Measurements from ENCODE around the gene DCDC1.

The DCDC1 gene

GRCh38 chr11:30879322-30880005 lies 490.1 kb downstream of the DCDC1 start:
- Histone ChIP-seq H3K36me3 (ENCODE audit: insufficient read depth, low read length) (no peaks in the 10 kb centered on the region), H2AFZ (ENCODE audit: low read length, unreplicated experiment) (no peak overlapping the region), H3K27ac (ENCODE audit: low read depth, low read length) (no peak overlapping the region), H3K4me3 (ENCODE audit: low read depth, low read length) (no peak overlapping the region), H3K27me3 (ENCODE audit: insufficient read depth, low read length) (no peaks in the 10 kb centered on the region), H3K79me2 (ENCODE audit: control insufficient read depth, insufficient read depth, low read length, unreplicated experiment) (no peaks in the 10 kb centered on the region), H3K4me1 (ENCODE audit: control insufficient read depth, insufficient read depth, low read length, unreplicated experiment) (no peaks in the 10 kb centered on the region)

DNA sequence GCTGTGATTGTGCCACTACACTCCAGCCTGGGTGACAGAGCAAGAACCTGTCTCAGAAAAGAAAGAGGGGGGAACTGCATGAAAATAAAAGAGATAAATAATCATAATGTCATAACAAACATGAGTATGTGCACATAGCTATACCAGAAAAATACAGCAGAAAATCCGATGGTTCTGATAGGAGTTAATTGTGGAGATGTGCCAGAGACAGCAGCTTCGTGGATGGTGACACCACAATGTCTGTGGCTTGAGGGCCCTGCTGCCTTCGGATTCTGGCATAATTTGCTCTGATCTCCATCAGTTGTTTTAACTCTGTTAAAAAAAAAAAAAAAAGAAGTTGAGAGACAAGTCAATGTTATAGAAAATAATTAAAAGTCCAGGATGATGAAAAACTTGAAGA lies 491.1 kb downstream of the DCDC1 start:
- Histone ChIP-seq H3K27me3 (ENCODE audit: insufficient read depth, low read length) (no peaks in the 10 kb centered on the region), H3K4me3 (ENCODE audit: low read depth, low read length) (no peak overlapping the region), H3K79me2 (ENCODE audit: control insufficient read depth, insufficient read depth, low read length, unreplicated experiment) (no peaks in the 10 kb centered on the region), H2AFZ (ENCODE audit: low read length, unreplicated experiment) (no peak overlapping the region), H3K27ac (ENCODE audit: low read depth, low read length) (no peak overlapping the region), H3K36me3 (ENCODE audit: insufficient read depth, low read length) (no peaks in the 10 kb centered on the region), H3K4me1 (ENCODE audit: control insufficient read depth, insufficient read depth, low read length, unreplicated experiment) (no peaks in the 10 kb centered on the region)

DNA sequence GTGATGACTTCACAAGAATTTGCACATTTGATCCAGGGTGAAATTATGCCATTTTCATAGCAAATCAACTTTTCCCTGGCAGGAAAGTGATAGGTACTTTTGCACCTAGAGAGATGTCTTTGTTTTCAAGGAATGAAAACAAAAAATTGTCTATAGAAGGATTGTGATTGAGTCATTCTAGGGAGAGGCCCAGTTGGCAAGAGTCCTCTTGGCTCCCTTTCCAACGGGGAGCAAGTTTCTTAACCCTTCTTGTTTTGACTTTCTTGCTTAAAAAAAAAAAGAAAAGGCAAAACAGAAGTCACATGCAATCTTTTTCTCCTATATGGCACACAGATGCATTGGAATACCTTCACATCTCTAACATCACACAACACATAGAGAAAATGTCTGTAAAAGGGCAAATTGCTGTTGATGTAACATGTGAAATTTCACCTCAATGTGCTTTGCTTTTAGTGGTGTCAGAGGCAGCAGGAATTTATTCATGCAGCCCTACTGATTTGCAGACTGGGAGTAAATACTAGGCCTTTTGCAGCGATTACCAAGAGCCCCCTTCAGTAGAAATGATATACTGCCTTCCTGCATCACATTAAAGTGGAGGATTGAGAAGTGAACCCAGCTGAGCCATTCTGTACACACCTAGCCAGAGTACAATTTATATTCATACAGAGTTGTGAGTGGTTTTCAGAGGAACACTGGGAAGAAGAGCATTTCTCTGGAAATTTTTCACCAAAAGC lies 492.7 kb downstream of the DCDC1 start:
- no peaks in the 10 kb centered on the region for H3K27me3 ChIP-seq (ENCODE audit: insufficient read depth, low read length)
- no peak overlapping the region for H3K27ac ChIP-seq (ENCODE audit: low read depth, low read length)
- no peaks in the 10 kb centered on the region for H3K4me1 ChIP-seq (ENCODE audit: control insufficient read depth, insufficient read depth, low read length, unreplicated experiment)
- H2AFZ ChIP-seq (ENCODE audit: low read length, unreplicated experiment): no peak overlapping the region
- no peaks in the 10 kb centered on the region for H3K79me2 ChIP-seq (ENCODE audit: control insufficient read depth, insufficient read depth, low read length, unreplicated experiment)
- no peak overlapping the region for H3K4me3 ChIP-seq (ENCODE audit: low read depth, low read length)
- H3K36me3 ChIP-seq (ENCODE audit: insufficient read depth, low read length): no peaks in the 10 kb centered on the region

- Histone ChIP-seq H3K36me3 (ENCODE audit: insufficient read depth, low read length) (no peaks in the 10 kb centered on the region), H3K27ac (ENCODE audit: low read depth, low read length) (no peak overlapping the region), H3K79me2 (ENCODE audit: control insufficient read depth, insufficient read depth, low read length, unreplicated experiment) (no peaks in the 10 kb centered on the region), H3K4me3 (ENCODE audit: low read depth, low read length) (no peak overlapping the region), H3K4me1 (ENCODE audit: control insufficient read depth, insufficient read depth, low read length, unreplicated experiment) (no peaks in the 10 kb centered on the region), H2AFZ (ENCODE audit: low read length, unreplicated experiment) (no peak overlapping the region), H3K27me3 (ENCODE audit: insufficient read depth, low read length) (no peaks in the 10 kb centered on the region)
Observed at GRCh38 chr11:30876228-30876627, 493.3 kb downstream of the DCDC1 start.

GRCh38 chr11:30875806-30876205 lies 493.7 kb downstream of the DCDC1 start:
- no peaks in the 10 kb centered on the region for H3K79me2 ChIP-seq (ENCODE audit: control insufficient read depth, insufficient read depth, low read length, unreplicated experiment)
- H3K4me3 ChIP-seq (ENCODE audit: low read depth, low read length): no peak overlapping the region
- no peak overlapping the region for H2AFZ ChIP-seq (ENCODE audit: low read length, unreplicated experiment)
- no peaks in the 10 kb centered on the region for H3K27me3 ChIP-seq (ENCODE audit: insufficient read depth, low read length)
- H3K36me3 ChIP-seq (ENCODE audit: insufficient read depth, low read length): no peaks in the 10 kb centered on the region
- no peak overlapping the region for H3K27ac ChIP-seq (ENCODE audit: low read depth, low read length)
- no peaks in the 10 kb centered on the region for H3K4me1 ChIP-seq (ENCODE audit: control insufficient read depth, insufficient read depth, low read length, unreplicated experiment)

GRCh38 chr11:30873924-30874610 lies 495.5 kb downstream of the DCDC1 start:
- Histone ChIP-seq H3K79me2 (ENCODE audit: control insufficient read depth, insufficient read depth, low read length, unreplicated experiment) (no peaks in the 10 kb centered on the region), H3K4me1 (ENCODE audit: control insufficient read depth, insufficient read depth, low read length, unreplicated experiment) (no peaks in the 10 kb centered on the region), H3K36me3 (ENCODE audit: insufficient read depth, low read length) (no peaks in the 10 kb centered on the region), H3K4me3 (ENCODE audit: low read depth, low read length) (no peak overlapping the region), H2AFZ (ENCODE audit: low read length, unreplicated experiment) (no peak overlapping the region), H3K27me3 (ENCODE audit: insufficient read depth, low read length) (no peaks in the 10 kb centered on the region), H3K27ac (ENCODE audit: low read depth, low read length) (no peak overlapping the region)

GRCh38 chr11:30868626-30869081 lies 500.9 kb downstream of the DCDC1 start:
- Histone ChIP-seq H3K79me2 (ENCODE audit: control insufficient read depth, insufficient read depth, low read length, unreplicated experiment) (no peaks in the 10 kb centered on the region), H3K4me3 (ENCODE audit: low read depth, low read length) (no peak overlapping the region), H3K4me1 (ENCODE audit: control insufficient read depth, insufficient read depth, low read length, unreplicated experiment) (no peaks in the 10 kb centered on the region), H2AFZ (ENCODE audit: low read length, unreplicated experiment) (no peak overlapping the region), H3K27ac (ENCODE audit: low read depth, low read length) (no peak overlapping the region), H3K36me3 (ENCODE audit: insufficient read depth, low read length) (no peaks in the 10 kb centered on the region), H3K27me3 (ENCODE audit: insufficient read depth, low read length) (no peaks in the 10 kb centered on the region)

- H3K4me1 ChIP-seq (ENCODE audit: control insufficient read depth, insufficient read depth, low read length, unreplicated experiment): no peaks in the 10 kb centered on the region
- no peaks in the 10 kb centered on the region for H3K79me2 ChIP-seq (ENCODE audit: control insufficient read depth, insufficient read depth, low read length, unreplicated experiment)
- no peaks in the 10 kb centered on the region for H3K36me3 ChIP-seq (ENCODE audit: insufficient read depth, low read length)
- peaks cover 4% of the 10 kb centered on the region; the same call in 1 of the 2 replicates for H3K27me3 ChIP-seq (ENCODE audit: insufficient read depth, low read length)
- no peak overlapping the region for H3K27ac ChIP-seq (ENCODE audit: low read depth, low read length)
- H3K4me3 ChIP-seq (ENCODE audit: low read depth, low read length): no peak overlapping the region
- no peak overlapping the region for H2AFZ ChIP-seq (ENCODE audit: low read length, unreplicated experiment)
Observed at GRCh38 chr11:30863209-30863608, 506.3 kb downstream of the DCDC1 start.

DNA sequence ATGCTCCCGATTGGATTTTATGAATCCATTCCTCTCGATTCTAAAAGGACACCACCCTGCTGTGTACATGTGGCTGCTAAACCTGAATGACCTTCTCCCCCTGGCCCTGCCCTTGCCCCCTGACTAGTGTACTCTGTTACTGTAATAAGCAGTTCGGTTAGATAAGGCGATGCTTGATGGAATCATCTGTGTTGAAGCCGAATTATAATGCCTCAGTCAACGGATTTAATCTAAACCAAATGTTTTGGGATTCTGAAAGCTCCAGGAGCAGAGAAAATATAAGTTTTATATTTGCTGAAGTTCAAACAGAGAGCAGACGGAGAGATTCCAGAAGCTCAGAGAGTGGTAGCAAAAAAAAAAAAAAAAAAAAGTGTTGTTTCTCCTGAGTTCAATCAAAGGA lies 508.0 kb downstream of the DCDC1 start:
- Histone ChIP-seq H3K27ac (ENCODE audit: low read depth, low read length) (no peak overlapping the region), H3K4me1 (ENCODE audit: control insufficient read depth, insufficient read depth, low read length, unreplicated experiment) (no peaks in the 10 kb centered on the region), H2AFZ (ENCODE audit: low read length, unreplicated experiment) (no peak overlapping the region), H3K79me2 (ENCODE audit: control insufficient read depth, insufficient read depth, low read length, unreplicated experiment) (no peaks in the 10 kb centered on the region), H3K27me3 (ENCODE audit: insufficient read depth, low read length) (peaks cover 4% of the 10 kb centered on the region; the same call in 1 of the 2 replicates), H3K36me3 (ENCODE audit: insufficient read depth, low read length) (no peaks in the 10 kb centered on the region), H3K4me3 (ENCODE audit: low read depth, low read length) (no peak overlapping the region)

DNA sequence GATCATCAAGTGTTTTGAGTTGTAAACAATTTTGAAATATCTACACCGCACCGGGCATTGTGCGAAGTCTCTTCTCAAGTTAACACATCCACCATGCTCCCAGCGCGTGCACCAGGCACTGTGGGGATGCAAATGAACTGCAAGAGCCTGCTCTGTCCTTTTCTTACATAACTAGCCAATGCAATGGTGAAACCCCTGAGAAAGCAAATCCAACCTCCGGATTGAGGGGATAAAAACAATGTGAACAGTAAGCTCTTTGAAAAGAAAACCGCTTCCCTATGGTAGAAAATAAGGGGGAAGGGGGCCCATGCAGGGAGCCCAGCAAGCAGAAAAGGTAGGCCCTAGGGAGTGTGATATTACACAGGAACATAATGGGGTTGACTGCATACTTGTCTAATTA lies 508.5 kb downstream of the DCDC1 start:
- H3K4me1 ChIP-seq (ENCODE audit: control insufficient read depth, insufficient read depth, low read length, unreplicated experiment): no peaks in the 10 kb centered on the region
- no peaks in the 10 kb centered on the region for H3K79me2 ChIP-seq (ENCODE audit: control insufficient read depth, insufficient read depth, low read length, unreplicated experiment)
- H2AFZ ChIP-seq (ENCODE audit: low read length, unreplicated experiment): no peak overlapping the region
- no peak overlapping the region for H3K4me3 ChIP-seq (ENCODE audit: low read depth, low read length)
- H3K36me3 ChIP-seq (ENCODE audit: insufficient read depth, low read length): no peaks in the 10 kb centered on the region
- no peak overlapping the region for H3K27ac ChIP-seq (ENCODE audit: low read depth, low read length)
- H3K27me3 ChIP-seq (ENCODE audit: insufficient read depth, low read length): peaks cover 7% of the 10 kb centered on the region; the same call in 1 of the 2 replicates
